H1 (cell line): ENCODE data around the gene CRYGN. TPM values are rescaled to one million over a fixed set of nuclear protein-coding genes. Genes with fewer than 3 reads are reported as not detected.

ENCODE experiments used
- CTCF ChIA-PET: fragments of 300-600 bp; sonication (Branson Sonifier 250); formaldehyde crosslinking; loops from one replicate; lab custom pipeline; 2021; ENCODE audit not compliant: partially characterized antibody; lab: Charles Lee
- POLR2A ChIA-PET: fragments of 300-600 bp; sonication (Branson Sonifier 250); formaldehyde crosslinking; loops from one replicate; lab custom pipeline; 2021; ENCODE audit warnings: inconsistent platforms; ENCODE audit not compliant: partially characterized antibody; lab: Charles Lee
- DNase-seq, 2 experiments: peaks; one replicate each; pipeline versions ENCODE4 v3.0.0 to v3.0.0-alpha.2; 2010 to 2022; ENCODE audit warnings: low spot score in 2 of 2, low read depth in 1 of 2, mixed read lengths in 1 of 2
- FAIRE-seq: peaks from 2 replicates; lab custom pipeline; 2011; peaks lifted over from hg19 to GRCh38; lab: Jason Lieb, UNC
- H2AFZ ChIP-seq: 2 replicates; pipeline ENCODE4 v1.8.1; 2012; ENCODE audit warnings: low read length, inconsistent platforms
- H2AK5ac ChIP-seq: 2 replicates; pipeline ENCODE4 v1.6.1; 2013; ENCODE audit warnings: low read depth, low read length
- H2BK120ac ChIP-seq: replicated peaks from 2 replicates; pipeline ENCODE3; 2013; ENCODE audit warnings: low read depth, low read length, inconsistent platforms
- H2BK12ac ChIP-seq: 2 replicates; pipeline ENCODE4 v1.6.1; 2013; ENCODE audit warnings: low read depth, low read length
- H2BK15ac ChIP-seq: 2 replicates; pipeline ENCODE4 v1.6.1; 2013; ENCODE audit warnings: low read length
- H2BK20ac ChIP-seq: 2 replicates; pipeline ENCODE4 v1.6.1; 2013; ENCODE audit warnings: low read length
- H2BK5ac ChIP-seq: 2 replicates; pipeline ENCODE4 v1.6.1; 2013; ENCODE audit warnings: low read depth, low read length
- H3K14ac ChIP-seq: 2 replicates; pipeline ENCODE4 v1.6.1; 2013; ENCODE audit warnings: inconsistent platforms; ENCODE audit not compliant: insufficient read length
- H3K18ac ChIP-seq: 2 replicates; pipeline ENCODE4 v1.6.1; 2013; ENCODE audit warnings: low read length; ENCODE audit errors: extremely low read depth
- H3K23ac ChIP-seq: 2 replicates; pipeline ENCODE4 v1.6.1; 2013; ENCODE audit warnings: inconsistent platforms; ENCODE audit not compliant: insufficient read length
- H3K23me2 ChIP-seq: 2 replicates; pipeline ENCODE4 v1.6.1; 2013; ENCODE audit warnings: low read depth, low read length
- H3K27ac ChIP-seq: 2 replicates; pipeline ENCODE4 v1.6.1; 2011; ENCODE audit warnings: low read depth, low read length, inconsistent platforms
- H3K27me3 ChIP-seq, 4 experiments: replicated peaks in 1 of 4; 1 replicate in 1 of 4; 2 replicates in 3 of 4; pipeline versions ENCODE4 v1.6.1 to v1.8.1; 2011 to 2013; ENCODE audit warnings: low read length in 3 of 4, mild to moderate bottlenecking in 3 of 4, inconsistent platforms in 2 of 4, mixed read lengths in 2 of 4, moderate library complexity in 1 of 4; ENCODE audit not compliant: control insufficient read depth in 3 of 4, insufficient read depth in 3 of 4; ENCODE audit errors: extremely low read depth in 1 of 4
- H3K36me3 ChIP-seq, 4 experiments: 2 replicates each; pipeline versions ENCODE4 v1.6.1 to v1.8.1; 2011 to 2013; ENCODE audit warnings: mild to moderate bottlenecking in 4 of 4, low read length in 3 of 4, moderate library complexity in 2 of 4, control low read depth in 1 of 4, inconsistent platforms in 1 of 4; ENCODE audit not compliant: insufficient read depth in 4 of 4, control insufficient read depth in 2 of 4
- H3K4ac ChIP-seq: replicated peaks from 2 replicates; pipeline ENCODE3; 2013; ENCODE audit warnings: low read length, low read depth, mixed read lengths, inconsistent platforms; ENCODE audit not compliant: insufficient read length
- H3K4me1 ChIP-seq, 4 experiments: replicated peaks in 1 of 4; 1 replicate in 1 of 4; 2 replicates in 3 of 4; pipeline versions ENCODE4 v1.6.1 to v1.8.1; 2011 to 2013; ENCODE audit warnings: low read length in 3 of 4, inconsistent platforms in 2 of 4, mixed read lengths in 1 of 4; ENCODE audit not compliant: insufficient read depth in 4 of 4, control insufficient read depth in 3 of 4
- H3K4me2 ChIP-seq, 2 experiments: 2 replicates each; pipeline versions ENCODE4 v1.6.1 to v1.8.1; 2011 to 2013; ENCODE audit warnings: low read depth in 2 of 2, low read length in 2 of 2, control low read depth in 1 of 2, inconsistent platforms in 1 of 2, mild to moderate bottlenecking in 1 of 2; ENCODE audit not compliant: insufficient read depth in 1 of 2
- H3K4me3 ChIP-seq, 4 experiments: fragments of 200-600, 300-600 bp in 1 of 4; sonication (generic), shearing (Covaris generic), sonication (Bioruptor Twin) in 1 of 4; 2 replicates each; pipeline versions ENCODE4 v1.5.1 to v1.8.1; 2011 to 2016; ENCODE audit warnings: low read length in 4 of 4, low read depth in 3 of 4, control low read depth in 2 of 4, inconsistent platforms in 2 of 4, mild to moderate bottlenecking in 2 of 4, mixed read lengths in 1 of 4, moderate library complexity in 1 of 4; ENCODE audit not compliant: insufficient read depth in 2 of 4; ENCODE audit errors: extremely low read depth in 1 of 4
- H3K56ac ChIP-seq: replicated peaks from 2 replicates; pipeline ENCODE3; 2013; ENCODE audit warnings: low read depth, mild to moderate bottlenecking, mixed read lengths, low read length, inconsistent platforms; ENCODE audit not compliant: insufficient read length
- H3K79me1 ChIP-seq: 2 replicates; pipeline ENCODE4 v1.6.1; 2013; ENCODE audit warnings: low read depth, low read length, control low read depth
- H3K79me2 ChIP-seq, 2 experiments: 2 replicates each; pipeline versions ENCODE4 v1.6.1 to v1.8.1; 2012 to 2013; ENCODE audit warnings: low read length in 2 of 2, mild to moderate bottlenecking in 2 of 2, inconsistent platforms in 1 of 2; ENCODE audit not compliant: insufficient read depth in 2 of 2, control insufficient read depth in 1 of 2
- H3K9ac ChIP-seq, 4 experiments: replicated peaks in 1 of 4; 1 replicate in 1 of 4; 2 replicates in 3 of 4; pipeline versions ENCODE4 v1.6.1 to v1.8.1; 2011 to 2013; ENCODE audit warnings: low read depth in 3 of 4, low read length in 3 of 4, control low read depth in 2 of 4, mild to moderate bottlenecking in 2 of 4, moderate library complexity in 2 of 4, inconsistent platforms in 1 of 4; ENCODE audit errors: extremely low read depth in 1 of 4
- H3K9me3 ChIP-seq, 2 experiments: 2 replicates each; pipeline versions ENCODE4 v1.6.1 to v1.8.1; 2012 to 2013; ENCODE audit warnings: mild to moderate bottlenecking in 2 of 2, moderate library complexity in 2 of 2, control low read depth in 1 of 2, inconsistent platforms in 1 of 2, low read depth in 1 of 2, low read length in 1 of 2, mixed read lengths in 1 of 2; ENCODE audit not compliant: insufficient read depth in 2 of 2
- H4K20me1 ChIP-seq, 2 experiments: replicated peaks in 1 of 2; 2 replicates each; pipeline versions ENCODE3 to v1.8.1; 2011 to 2013; ENCODE audit warnings: inconsistent platforms in 2 of 2, low read length in 2 of 2, mild to moderate bottlenecking in 1 of 2; ENCODE audit not compliant: insufficient read depth in 2 of 2, control insufficient read depth in 1 of 2
- H4K5ac ChIP-seq: 2 replicates; pipeline ENCODE4 v1.6.1; 2013; ENCODE audit warnings: low read length, low read depth, mixed read lengths, inconsistent platforms; ENCODE audit not compliant: insufficient read length
- H4K8ac ChIP-seq: 2 replicates; pipeline ENCODE4 v1.8.0; 2013; ENCODE audit warnings: mild to moderate bottlenecking, moderate library complexity, low read length, inconsistent platforms; ENCODE audit not compliant: insufficient read depth; ENCODE audit errors: extremely low read depth
- H4K91ac ChIP-seq: replicated peaks from 2 replicates; pipeline ENCODE3; 2013; ENCODE audit warnings: low read length, mixed read lengths, inconsistent platforms; ENCODE audit not compliant: insufficient read length
- CBX8 ChIP-seq: fragments of 300-800, 300-1000 bp; sonication (generic); IDR thresholded peaks from 2 replicates; pipeline ENCODE4 v1.7.1; 2016; ENCODE audit warnings: low read depth, low read length, borderline replicate concordance
- CEBPB ChIP-seq: IDR thresholded peaks from 2 replicates; pipeline ENCODE4 v1.6.1; 2012; ENCODE audit warnings: low read depth, low read length
- GABPA ChIP-seq: IDR thresholded peaks from 2 replicates; pipeline ENCODE4 v1.6.1; 2011; ENCODE audit warnings: mild to moderate bottlenecking, low read length, moderate library complexity, borderline replicate concordance; ENCODE audit not compliant: insufficient read depth
- KDM4A ChIP-seq: IDR thresholded peaks from one replicate; pipeline ENCODE4 v1.7.1; 2012; ENCODE audit warnings: low read depth, mild to moderate bottlenecking, moderate library complexity, low read length, inconsistent platforms; ENCODE audit not compliant: severe bottlenecking
- RBBP5 ChIP-seq: IDR thresholded peaks from 2 replicates; pipeline ENCODE4 v1.7.1; 2012; ENCODE audit warnings: low read depth, mild to moderate bottlenecking, inconsistent platforms, low read length, moderate library complexity, borderline replicate concordance
- WGBS, 2 experiments: shearing (Covaris generic) in 1 of 2; methylation state at CpG; one replicate each; pipeline versions ENCODE4 v1.1.6 to v1.1.7; 2013 to 2015; ENCODE audit warnings: low lambda C conversion rate in 2 of 2, mixed read lengths in 2 of 2, inconsistent platforms in 1 of 2, low coverage in 1 of 2, missing lambda C conversion rate in 1 of 2; ENCODE audit not compliant: insufficient replicate concordance in 2 of 2, insufficient coverage in 1 of 2, insufficient read length in 1 of 2; ENCODE audit errors: extremely low coverage in 1 of 2, missing lambda C conversion rate in 1 of 2; 5-methylcytosine and 5-hydroxymethylcytosine counted together
- polyA plus RNA-seq, 7 experiments: library from polyadenylated mRNA; depleted of rRNA in 3 of 7; stranded (reverse) in 5 of 7; unstranded in 2 of 7; fragments of >200 nt in 5 of 7; fragments of 200-250 nt in 2 of 7; gene quantifications; 1 replicate in 5 of 7; 2 replicates in 1 of 7; 4 replicates in 1 of 7; pipeline versions ENCODE4 v1.2.1 to v1.2.3, GENCODE V29; 2011 to 2013; ENCODE audit warnings: missing spikeins in 2 of 7, mixed read lengths in 2 of 7
- total RNA-seq: library from RNA; stranded (reverse); fragmentation: NEBNext Ultra II Directional; extraction: Animal tissue kit (Norgen Biotek cat#: 25700); gene quantifications from 2 replicates; pipeline ENCODE4 v1.2.1, GENCODE V29; 2021

CRYGN gene
- total and polyA plus RNA-seq, 2 of the 8 experiments (the other 6 are each of a cell fraction or from before 2014, with no cell fraction given) = 0.98 to 1.6 TPM

GRCh38 chr7:151397026-151397425 lies 42.9 kb downstream of the CRYGN start:
- no peak overlapping the region for H3K14ac ChIP-seq
- DNase-seq (no peak), FAIRE-seq (no peak)
- H4K91ac ChIP-seq = no peak overlapping the region
- H2BK120ac ChIP-seq = no peak overlapping the region
- H4K5ac ChIP-seq = no peak overlapping the region
- H3K9me3 ChIP-seq = no peaks in the 10 kb centered on the region
- TF ChIP-seq GABPA = no peak
- TF ChIP-seq KDM4A = no peak
- TF ChIP-seq RBBP5 = no peak
- no peak for TF ChIP-seq CEBPB
- TF ChIP-seq CBX8 = no peak
- H3K79me1 ChIP-seq = no peaks in the 10 kb centered on the region
- no peak overlapping the region for H2BK5ac ChIP-seq
- H3K4me1 ChIP-seq = peaks cover 0 to 20% (median 11%) of the 10 kb centered on the region in 4 experiments
- WGBS, 2 experiments = 81% methylated on average over 13 of the region's 13 CpGs; no CpG with 5 or more reads in 1 of the 2 experiments
- H3K36me3 ChIP-seq = peaks cover 0 to 7% (median 1%) of the 10 kb centered on the region in 4 experiments; a peak in 2 of 8 replicates
- no peak overlapping the region for H3K4ac ChIP-seq
- no peak overlapping the region; the same call in 1 of the 2 replicates for H2BK20ac ChIP-seq
- no peak overlapping the region for H3K27ac ChIP-seq
- no peak overlapping the region for H3K4me3 ChIP-seq
- ChIA-PET POLR2A (no interaction called here), CTCF (interaction anchor here (0.8 to 6.6 kb wide), 7 partner anchors 9 to 52 kb away, joined by 3 to 32 read pairs (median 10); no protein-coding TSS in a partner anchor)
- no peak overlapping the region for H3K9ac ChIP-seq
- peak overlapping the region; percentile 62; the same call in 1 of the 2 replicates for H4K8ac ChIP-seq
- peaks cover 0 to 5% of the 10 kb centered on the region in 2 experiments for H4K20me1 ChIP-seq
- no peak overlapping the region for H3K4me2 ChIP-seq
- H3K27me3 ChIP-seq = no peaks in the 10 kb centered on the region
- no peak overlapping the region for H2AFZ ChIP-seq
- H3K23me2 ChIP-seq = peaks cover 7% of the 10 kb centered on the region; the same call in 1 of the 2 replicates
- H2BK12ac ChIP-seq = no peak overlapping the region
- no peak overlapping the region for H3K23ac ChIP-seq
- H3K56ac ChIP-seq = no peak overlapping the region
- no peak overlapping the region for H2AK5ac ChIP-seq
- H3K18ac ChIP-seq = no peak overlapping the region
- no peak overlapping the region for H2BK15ac ChIP-seq
- H3K79me2 ChIP-seq = no peaks in the 10 kb centered on the region
